HG02642 (cell line): Measurements from ENCODE around the gene FBN3.
"Not testable (repeated sequence)": the region's sequence is repeated elsewhere in the genome, so short reads cannot be mapped to it uniquely, and the experiment has no call there.

Experiments
- ATAC-seq: cut with Tn5 transposase; IDR thresholded peaks from one replicate; pipeline ENCODE4 v1.9.1; 2021; ENCODE audit warnings: mild to moderate bottlenecking; ENCODE audit not compliant: unreplicated experiment, poor library complexity

The FBN3 gene

DNA sequence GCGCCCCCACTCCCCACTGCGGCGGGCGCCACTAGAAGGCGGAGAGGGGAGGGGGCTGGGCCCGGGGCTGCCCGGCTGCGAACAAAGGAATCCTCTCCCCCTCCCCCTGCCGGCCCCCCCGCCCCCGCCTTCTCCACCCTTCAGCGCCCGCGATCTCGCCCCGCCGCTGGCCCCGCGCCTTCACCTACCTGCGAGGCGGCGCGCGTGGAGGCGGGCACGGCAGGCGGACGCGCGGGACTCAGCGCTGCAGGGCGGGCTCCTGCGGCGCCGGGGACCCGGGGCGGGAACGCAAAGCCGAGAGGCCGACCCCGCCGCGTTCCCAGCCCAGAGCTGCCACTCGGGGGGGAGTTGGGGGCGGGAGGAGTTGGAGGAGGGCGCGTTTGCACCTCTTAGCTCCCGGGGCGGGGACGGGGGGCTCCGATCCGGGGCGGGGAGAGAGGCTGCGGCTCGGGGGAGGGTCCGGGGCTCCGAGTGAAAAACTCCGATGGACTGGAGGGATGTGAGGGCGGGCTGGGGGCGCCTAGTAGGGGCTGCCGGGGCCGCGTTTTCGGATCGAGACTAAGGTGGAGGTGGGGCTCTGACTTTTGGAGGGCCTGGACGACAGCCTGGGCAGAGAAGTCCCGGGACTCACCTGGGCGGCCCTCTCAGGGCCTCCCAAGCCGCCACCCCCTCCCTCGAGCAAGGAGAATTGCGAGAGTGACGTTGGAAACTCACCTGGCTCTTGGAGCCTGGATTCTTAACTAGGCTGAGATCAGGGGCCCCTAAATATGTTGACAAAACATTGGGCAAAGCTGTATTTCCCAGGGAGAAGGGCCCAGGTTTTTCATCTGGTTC is at the start of gene FBN3:
Gene FBN3 (minus strand): TSS at position 332 of the 834 bp plus-strand sequence. CDS start 2,112 bp downstream, outside the sequence.
- ATAC-seq = no peak

- no peak for ATAC-seq
Measured at GRCh38 chr19:8196271-8196927, 47.0 kb upstream of the FBN3 start.

- no peak for ATAC-seq
Measured at GRCh38 chr19:8194528-8195267, 45.3 kb upstream of the FBN3 start.

- ATAC-seq = no peak
Measured at GRCh38 chr19:8192221-8192820, 42.9 kb upstream of the FBN3 start.

DNA sequence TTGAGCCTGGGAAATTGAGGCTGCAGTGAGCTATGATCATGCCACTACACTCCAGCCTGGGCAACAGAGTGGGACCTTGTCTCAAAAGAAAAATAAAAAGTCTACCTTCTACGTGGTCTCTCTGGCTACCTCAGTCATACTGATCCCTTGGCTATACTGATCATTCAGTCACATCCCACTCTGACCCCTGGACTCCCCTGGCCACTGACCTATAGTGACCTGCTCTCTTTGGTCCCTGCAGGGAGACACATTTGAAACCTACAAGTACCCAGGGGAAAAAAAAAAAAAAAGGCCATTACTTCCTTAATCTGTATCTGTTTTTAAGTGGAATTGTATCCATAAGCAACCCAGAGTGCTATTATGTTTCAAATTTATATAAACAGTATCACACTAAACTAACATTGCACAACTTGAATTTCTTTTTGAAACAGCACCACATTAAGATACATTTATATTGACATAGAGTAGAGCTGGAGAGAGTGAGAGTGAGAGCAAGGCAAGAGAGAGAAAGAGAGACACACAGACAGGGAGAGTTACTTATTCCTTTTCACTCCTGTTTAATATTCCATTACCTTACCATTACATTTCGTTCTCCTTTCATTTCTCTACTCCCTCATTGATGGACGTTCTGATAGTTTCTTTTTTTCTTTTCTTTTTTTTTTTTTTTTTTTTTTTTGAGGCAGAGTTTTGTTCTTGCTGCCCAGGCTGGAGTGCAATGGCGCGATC is 36.1 kb upstream of the FBN3 start:
- ATAC-seq = no peak

- no peak for ATAC-seq
Measured at GRCh38 chr19:8184274-8184673, 34.9 kb upstream of the FBN3 start.

DNA sequence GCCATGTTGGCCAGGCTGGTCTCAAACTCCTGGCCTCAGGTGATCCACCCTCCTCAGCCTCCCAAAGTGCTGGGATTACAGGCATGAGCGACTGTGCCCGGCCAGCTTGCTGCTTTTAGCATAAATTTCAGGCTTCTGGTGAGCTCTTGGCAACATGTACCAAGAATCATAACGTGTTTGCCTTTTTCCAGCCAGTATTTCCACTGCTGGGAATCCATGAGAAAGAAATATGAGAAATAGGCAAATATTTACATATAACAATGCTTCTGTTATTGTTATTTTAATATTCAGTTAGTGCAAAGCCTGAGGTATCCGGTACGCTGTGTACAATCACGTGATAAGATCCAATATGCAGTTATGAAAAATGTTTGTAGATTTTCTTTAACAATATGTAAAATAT is 30.6 kb upstream of the FBN3 start:
- no peak for ATAC-seq

DNA sequence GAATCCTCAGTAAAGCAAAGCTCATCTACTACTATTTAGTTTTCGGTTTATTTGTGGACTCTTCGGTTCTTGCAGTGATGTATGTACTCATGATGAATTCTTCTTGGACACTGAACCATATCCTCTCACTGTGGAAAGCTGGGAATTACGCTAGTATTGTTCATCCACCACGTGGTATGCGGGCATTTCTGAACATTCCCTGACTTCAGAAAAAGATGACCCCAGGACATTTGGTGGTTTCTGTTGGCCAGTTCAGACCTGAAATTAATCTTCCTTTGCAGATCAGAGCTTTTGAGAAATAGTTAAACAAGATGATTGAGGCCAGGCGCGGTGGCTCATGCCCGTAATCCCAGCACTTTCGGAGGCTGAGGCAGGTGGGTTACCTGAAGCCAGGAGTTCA is 25.3 kb upstream of the FBN3 start:
- no peak for ATAC-seq

DNA sequence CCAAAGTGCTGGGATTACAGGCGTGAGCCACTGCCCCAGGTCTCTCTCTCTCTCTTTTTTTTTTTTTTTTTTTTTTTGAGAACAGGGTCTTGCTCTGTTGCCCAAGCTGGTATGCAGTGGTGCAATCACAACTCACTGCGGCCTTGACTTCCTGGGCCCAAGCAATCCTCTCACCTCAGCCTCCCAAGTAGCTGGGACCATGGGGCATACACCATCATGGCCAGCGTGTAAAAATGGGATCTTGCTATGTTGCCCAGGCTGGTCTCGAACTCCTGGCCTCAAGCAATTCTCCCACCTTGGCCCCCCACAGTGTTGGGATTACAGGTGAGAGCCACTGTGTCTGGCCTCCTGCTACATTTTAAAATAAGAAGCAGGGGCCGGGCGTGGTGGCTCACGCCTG is 19.1 kb upstream of the FBN3 start:
- ATAC-seq = no peak

GRCh38 chr19:8167985-8168384 is 18.6 kb upstream of the FBN3 start:
- ATAC-seq = no peak

- ATAC-seq = no peak
Measured at GRCh38 chr19:8163759-8164158, 14.4 kb upstream of the FBN3 start.

GRCh38 chr19:8161135-8161646 is 11.8 kb upstream of the FBN3 start:
- ATAC-seq = no peak

DNA sequence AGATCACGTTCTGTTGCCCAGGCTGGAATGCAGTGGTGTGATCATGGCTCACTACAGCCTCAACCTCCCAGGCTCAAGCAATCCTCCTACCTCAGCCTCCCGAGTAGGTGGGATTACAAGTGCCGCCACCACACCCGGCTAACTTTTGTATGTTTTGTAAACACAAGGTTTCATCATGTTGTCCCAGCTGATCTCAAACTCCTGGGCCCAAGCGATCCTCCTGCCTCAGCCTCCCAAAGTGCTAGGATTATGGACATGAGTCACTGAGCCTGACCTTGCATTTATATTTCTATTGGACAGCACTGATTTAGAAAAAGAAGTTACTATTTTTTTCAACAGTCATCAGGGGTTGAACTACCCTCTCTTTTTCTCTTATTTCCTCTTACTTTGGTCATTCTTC is 9.9 kb upstream of the FBN3 start:
- ATAC-seq = not testable (repeated sequence)

DNA sequence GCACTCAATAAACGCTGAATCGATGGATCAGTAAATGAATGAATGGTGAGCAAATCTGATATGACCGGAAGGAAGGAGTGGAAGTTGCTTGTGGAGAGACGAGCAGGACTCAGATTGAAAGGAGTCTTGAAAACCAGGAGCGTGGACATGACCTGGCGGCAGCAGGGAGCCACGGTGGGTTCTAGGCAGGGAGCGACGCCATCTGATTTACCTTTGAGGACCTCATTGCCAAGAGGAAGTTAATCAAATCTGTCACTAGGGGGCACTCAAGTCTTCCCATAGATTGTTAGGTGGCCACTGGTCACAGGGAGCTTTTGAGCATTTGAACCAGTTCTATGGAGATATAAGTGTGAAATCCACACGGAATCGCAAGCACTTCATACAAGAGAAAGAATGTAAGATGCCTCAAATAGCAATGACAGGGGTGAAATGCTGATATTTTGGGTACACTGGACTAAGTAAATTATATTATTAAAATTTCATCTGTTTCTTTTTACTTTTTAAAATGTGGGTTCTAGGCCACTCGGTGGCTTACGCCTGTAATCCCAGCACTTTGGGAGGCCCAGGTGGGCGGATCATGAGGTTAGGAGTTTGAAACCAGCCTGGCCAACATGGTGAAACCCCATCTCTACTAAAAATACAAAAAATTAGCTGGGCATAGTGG is 9.2 kb upstream of the FBN3 start:
- ATAC-seq = no peak

GRCh38 chr19:8155318-8155717 is 5.9 kb upstream of the FBN3 start:
- no peak for ATAC-seq

DNA sequence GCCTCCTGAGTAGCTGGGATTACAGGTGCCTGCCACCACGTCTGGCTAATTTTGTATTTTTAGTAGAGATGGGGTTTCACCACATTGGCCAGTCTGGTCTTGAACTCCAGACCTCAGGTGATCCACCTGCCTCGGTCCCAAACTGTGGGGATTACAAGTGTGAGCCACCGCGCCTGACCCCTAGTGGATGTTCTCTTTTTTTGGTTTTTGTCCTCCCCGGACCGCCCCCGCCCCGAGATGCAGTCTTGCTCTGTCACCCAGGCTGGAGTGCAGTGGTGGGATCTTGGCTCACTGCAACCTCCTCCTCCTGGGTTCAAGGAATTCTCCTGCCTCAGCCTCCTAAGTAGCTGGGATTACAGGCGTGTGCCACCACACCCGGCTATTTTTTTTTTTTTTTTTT is 4.6 kb upstream of the FBN3 start:
- ATAC-seq = not testable (repeated sequence)

DNA sequence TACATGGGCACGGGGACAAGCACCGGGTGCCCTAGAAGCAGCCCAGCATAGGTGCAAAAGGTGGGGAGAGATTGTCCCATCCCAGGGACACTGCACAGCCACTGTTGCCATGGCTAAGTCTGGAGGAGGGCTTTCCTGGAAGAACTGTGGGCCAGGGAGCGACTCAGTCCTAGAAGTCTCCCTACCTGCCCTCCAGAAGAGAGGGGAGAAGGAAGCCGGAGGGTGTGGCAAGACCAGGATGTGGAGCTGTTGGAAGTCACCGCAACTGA is 2.3 kb upstream of the FBN3 start:
- no peak for ATAC-seq

GRCh38 chr19:8150998-8151766 is 1.8 kb upstream of the FBN3 start:
- ATAC-seq = no peak
